Measurements from ENCODE around the gene ICOS. TPM values are rescaled to one million over a fixed set of nuclear protein-coding genes. Genes with fewer than 3 reads are reported as not detected.

The ICOS gene
- total and polyA plus RNA-seq, 2 donors (not counting 3 experiments of a cell fraction or from before 2014, with no cell fraction given) = not detected

DNA sequence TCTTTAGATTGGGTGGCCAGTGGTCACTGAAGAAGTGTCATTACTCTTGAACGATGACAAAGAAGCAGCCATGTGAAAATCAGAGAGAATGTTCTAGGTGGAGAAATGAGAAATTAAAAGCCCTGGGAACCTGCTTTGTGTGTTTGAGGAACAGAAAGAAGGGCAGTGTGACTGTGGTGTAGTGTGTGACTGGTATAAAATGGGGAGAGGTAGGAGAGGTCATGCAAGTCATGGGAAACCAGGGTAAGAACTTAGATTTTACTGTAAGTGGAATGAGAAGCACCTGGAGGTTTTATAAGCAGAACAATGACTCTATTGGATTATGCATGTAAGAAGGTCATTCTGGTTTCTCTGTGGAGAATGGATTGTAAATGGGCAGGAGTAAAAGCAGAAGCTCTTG, 12.2 kb downstream of the ICOS start:
- H3K9ac ChIP-seq (replicated peaks; ENCODE audit: extremely low read depth, insufficient read depth, low read length) = no peak overlapping the region
- no peaks in the 10 kb centered on the region for H3K9me1 ChIP-seq (replicated peaks; ENCODE audit: control insufficient read depth, extremely low read depth, insufficient read depth, low read length)
- no peak for TF ChIP-seq EZH2 (IDR thresholded peaks at IDR 0.05; ENCODE audit: borderline replicate concordance, low read depth, low read length, severe bottlenecking)
- TF ChIP-seq, protein P1, sequence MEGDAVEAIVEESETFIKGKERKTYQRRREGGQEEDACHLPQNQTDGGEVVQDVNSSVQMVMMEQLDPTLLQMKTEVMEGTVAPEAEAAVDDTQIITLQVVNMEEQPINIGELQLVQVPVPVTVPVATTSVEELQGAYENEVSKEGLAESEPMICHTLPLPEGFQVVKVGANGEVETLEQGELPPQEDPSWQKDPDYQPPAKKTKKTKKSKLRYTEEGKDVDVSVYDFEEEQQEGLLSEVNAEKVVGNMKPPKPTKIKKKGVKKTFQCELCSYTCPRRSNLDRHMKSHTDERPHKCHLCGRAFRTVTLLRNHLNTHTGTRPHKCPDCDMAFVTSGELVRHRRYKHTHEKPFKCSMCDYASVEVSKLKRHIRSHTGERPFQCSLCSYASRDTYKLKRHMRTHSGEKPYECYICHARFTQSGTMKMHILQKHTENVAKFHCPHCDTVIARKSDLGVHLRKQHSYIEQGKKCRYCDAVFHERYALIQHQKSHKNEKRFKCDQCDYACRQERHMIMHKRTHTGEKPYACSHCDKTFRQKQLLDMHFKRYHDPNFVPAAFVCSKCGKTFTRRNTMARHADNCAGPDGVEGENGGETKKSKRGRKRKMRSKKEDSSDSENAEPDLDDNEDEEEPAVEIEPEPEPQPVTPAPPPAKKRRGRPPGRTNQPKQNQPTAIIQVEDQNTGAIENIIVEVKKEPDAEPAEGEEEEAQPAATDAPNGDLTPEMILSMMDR (IDR thresholded peaks at IDR 0.05; ENCODE audit: extremely low read depth in 1 of 2, insufficient read depth in 1 of 2, low read depth in 1 of 2, low read length in 2 of 2) = no peak
- H3K9me3 ChIP-seq (replicated peaks; ENCODE audit: control insufficient read depth, insufficient read depth, low read length) = no peaks in the 10 kb centered on the region
- ChIA-PET POLR2A (no interaction called here), CTCF (no interaction called here)
- no peak overlapping the region for H3K4me3 ChIP-seq (replicated peaks in 1 of 3; ENCODE audit: insufficient read depth in 1 of 3, low read depth in 1 of 3, low read length in 3 of 3)
- H4K20me1 ChIP-seq (replicated peaks; ENCODE audit: control insufficient read depth, extremely low read depth, insufficient read depth, low read length) = no peaks in the 10 kb centered on the region
- H3K27ac ChIP-seq (ENCODE audit: insufficient read depth, low read depth, low read length) = no peak overlapping the region
- no peaks in the 10 kb centered on the region for H3K4me1 ChIP-seq (ENCODE audit: control insufficient read depth, extremely low read depth, insufficient read depth, low read length)
- dilution Hi-C loops (cut with MboI; ENCODE audit: extremely low pct_ligation_motif_present, low sequenced_read_pairs) (no loop called here), intact Hi-C loops (cut with micrococcal nuclease) (no loop called here)
- peaks cover 0 to 2% of the 10 kb centered on the region in 2 experiments for H3K27me3 ChIP-seq (ENCODE audit: control insufficient read depth in 2 of 2, insufficient read depth in 2 of 2, low read length in 2 of 2)
- H3K79me2 ChIP-seq (ENCODE audit: control insufficient read depth, insufficient read depth, low read length) = no peaks in the 10 kb centered on the region
- no TSS peak for BruUV-seq (replicated peaks)
- H3K4me2 ChIP-seq (ENCODE audit: insufficient read depth, low read length) = no peak overlapping the region
- no peaks in the 10 kb centered on the region for H3K36me3 ChIP-seq (ENCODE audit: control insufficient read depth in 2 of 2, extremely low read depth in 1 of 2, insufficient read depth in 2 of 2, low read length in 2 of 2)
- DNase-seq (ENCODE audit: low read depth, low spot score) = no peak
- no peak overlapping the region for H2AFZ ChIP-seq (ENCODE audit: low read depth, low read length)
- FAIRE-seq = no peak

DNA sequence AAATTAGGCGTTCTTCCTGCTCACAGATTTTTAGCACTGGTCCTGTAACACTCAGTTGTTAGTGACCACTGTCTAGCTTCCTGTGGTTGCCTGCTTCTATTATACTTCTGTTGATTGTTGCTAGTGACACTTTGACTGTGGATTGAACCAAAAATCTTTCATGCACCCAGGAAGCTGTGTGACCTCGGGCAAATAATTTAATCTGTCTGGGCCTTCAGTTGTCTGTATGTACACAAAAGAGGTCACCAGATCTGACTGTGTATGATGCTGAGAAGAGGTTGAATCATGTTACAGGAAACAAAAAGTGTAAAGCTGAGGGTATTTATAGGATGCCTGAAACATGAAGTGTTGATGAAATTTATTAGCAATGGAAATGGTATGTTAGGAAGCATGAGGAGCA, 12.7 kb downstream of the ICOS start:
- intact Hi-C loops (cut with micrococcal nuclease) = no loop called here
- DNase-seq (ENCODE audit: low read depth, low spot score) (no peak), FAIRE-seq (no peak)
- Histone ChIP-seq H3K79me2 (ENCODE audit: control insufficient read depth, insufficient read depth, low read length) (no peaks in the 10 kb centered on the region), H3K4me3 (replicated peaks in 1 of 3; ENCODE audit: insufficient read depth in 1 of 3, low read depth in 1 of 3, low read length in 3 of 3) (no peak overlapping the region), H3K4me1 (ENCODE audit: control insufficient read depth, extremely low read depth, insufficient read depth, low read length) (no peaks in the 10 kb centered on the region), H3K4me2 (ENCODE audit: insufficient read depth, low read length) (no peak overlapping the region), H3K9me3 (replicated peaks; ENCODE audit: control insufficient read depth, insufficient read depth, low read length) (no peaks in the 10 kb centered on the region), H3K27ac (ENCODE audit: insufficient read depth, low read depth, low read length) (no peak overlapping the region), H3K9me1 (replicated peaks; ENCODE audit: control insufficient read depth, extremely low read depth, insufficient read depth, low read length) (no peaks in the 10 kb centered on the region), H3K27me3 (ENCODE audit: control insufficient read depth in 2 of 2, insufficient read depth in 2 of 2, low read length in 2 of 2) (no peaks in the 10 kb centered on the region), H3K9ac (replicated peaks; ENCODE audit: extremely low read depth, insufficient read depth, low read length) (no peak overlapping the region), H3K36me3 (ENCODE audit: control insufficient read depth in 2 of 2, extremely low read depth in 1 of 2, insufficient read depth in 2 of 2, low read length in 2 of 2) (no peaks in the 10 kb centered on the region), H4K20me1 (replicated peaks; ENCODE audit: control insufficient read depth, extremely low read depth, insufficient read depth, low read length) (no peaks in the 10 kb centered on the region), H2AFZ (ENCODE audit: low read depth, low read length) (no peak overlapping the region)
- ChIA-PET CTCF (no interaction called here), POLR2A (no interaction called here)
- BruUV-seq (replicated peaks) = no TSS peak
- TF ChIP-seq JUN (IDR thresholded peaks at IDR 0.05; ENCODE audit: borderline replicate concordance, insufficient read depth, insufficient read length, low read depth) (no peak), POLR2A (IDR thresholded peaks at IDR 0.05; ENCODE audit: low read depth, low read length) (no peak), MYC (IDR thresholded peaks at IDR 0.05; ENCODE audit: low read depth, low read length) (no peak), FOS (IDR thresholded peaks at IDR 0.05; ENCODE audit: borderline replicate concordance, insufficient read depth, low read length) (no peak), EZH2 (IDR thresholded peaks at IDR 0.05; ENCODE audit: borderline replicate concordance, low read depth, low read length, severe bottlenecking) (no peak)
- TF ChIP-seq, protein P2, sequence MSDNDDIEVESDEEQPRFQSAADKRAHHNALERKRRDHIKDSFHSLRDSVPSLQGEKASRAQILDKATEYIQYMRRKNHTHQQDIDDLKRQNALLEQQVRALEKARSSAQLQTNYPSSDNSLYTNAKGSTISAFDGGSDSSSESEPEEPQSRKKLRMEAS (IDR thresholded peaks at IDR 0.05; ENCODE audit: insufficient read depth, insufficient read length) = no peak
- dilution Hi-C loops (cut with MboI; ENCODE audit: extremely low pct_ligation_motif_present, low sequenced_read_pairs) = no loop called here
